AML-193 (cell line): ENCODE measurements around the gene LMNTD1.
A peak's percentile ranks its signal among the peaks of the same experiment; 100 is the strongest.
"Not testable (repeated sequence)": the region's sequence is repeated elsewhere in the genome, so short reads cannot be mapped to it uniquely, and the experiment has no call there.

Experiments used
- DNase-seq, 2 experiments: peaks; one replicate each; lab custom pipeline; 2025; lab: John Stamatoyannopoulos, UW

LMNTD1 gene

DNA sequence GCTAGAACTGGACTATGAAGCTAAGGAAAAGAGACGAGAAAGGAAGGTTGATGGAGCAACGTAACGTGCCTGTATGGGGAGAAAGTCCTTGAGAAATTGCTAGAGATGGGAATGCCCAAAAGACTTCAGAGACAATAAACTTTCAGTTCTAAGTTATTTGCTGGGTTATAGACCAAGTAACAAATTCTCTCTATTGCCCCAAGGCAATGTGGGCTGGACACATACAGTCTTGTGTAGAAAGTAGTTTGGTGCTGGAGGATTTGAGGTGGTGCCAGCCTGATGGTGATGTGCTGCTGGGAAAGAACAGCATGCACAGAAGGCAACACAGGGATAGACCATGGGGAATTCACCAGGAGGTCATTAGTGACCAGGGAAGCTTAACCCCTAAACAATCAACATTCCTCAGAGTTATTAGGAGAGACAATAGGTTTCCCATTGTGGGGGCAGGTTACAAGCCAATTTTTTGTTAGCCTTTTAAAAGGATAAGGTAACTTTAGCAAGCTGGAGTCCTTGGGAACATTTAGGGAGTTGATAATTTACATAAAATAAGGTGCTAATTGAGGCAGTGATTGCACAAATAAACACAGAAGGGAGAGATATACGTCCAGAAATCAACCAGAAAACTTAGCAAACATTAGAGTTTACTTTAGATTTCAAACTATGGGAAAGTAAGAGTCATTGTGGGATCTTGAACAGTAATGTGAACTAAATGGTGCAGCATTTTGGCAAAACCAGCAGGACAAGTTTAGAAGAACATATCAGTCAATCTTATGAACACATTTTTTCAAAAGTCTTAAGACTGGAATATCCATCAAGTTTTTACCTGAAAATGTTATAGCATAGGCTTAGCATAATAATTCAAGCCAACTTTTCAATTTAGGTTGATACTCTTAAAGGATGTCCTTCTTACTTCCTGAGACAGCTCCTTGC is 61.4 kb downstream of the LMNTD1 start:
- DNase-seq, result no peak

DNA sequence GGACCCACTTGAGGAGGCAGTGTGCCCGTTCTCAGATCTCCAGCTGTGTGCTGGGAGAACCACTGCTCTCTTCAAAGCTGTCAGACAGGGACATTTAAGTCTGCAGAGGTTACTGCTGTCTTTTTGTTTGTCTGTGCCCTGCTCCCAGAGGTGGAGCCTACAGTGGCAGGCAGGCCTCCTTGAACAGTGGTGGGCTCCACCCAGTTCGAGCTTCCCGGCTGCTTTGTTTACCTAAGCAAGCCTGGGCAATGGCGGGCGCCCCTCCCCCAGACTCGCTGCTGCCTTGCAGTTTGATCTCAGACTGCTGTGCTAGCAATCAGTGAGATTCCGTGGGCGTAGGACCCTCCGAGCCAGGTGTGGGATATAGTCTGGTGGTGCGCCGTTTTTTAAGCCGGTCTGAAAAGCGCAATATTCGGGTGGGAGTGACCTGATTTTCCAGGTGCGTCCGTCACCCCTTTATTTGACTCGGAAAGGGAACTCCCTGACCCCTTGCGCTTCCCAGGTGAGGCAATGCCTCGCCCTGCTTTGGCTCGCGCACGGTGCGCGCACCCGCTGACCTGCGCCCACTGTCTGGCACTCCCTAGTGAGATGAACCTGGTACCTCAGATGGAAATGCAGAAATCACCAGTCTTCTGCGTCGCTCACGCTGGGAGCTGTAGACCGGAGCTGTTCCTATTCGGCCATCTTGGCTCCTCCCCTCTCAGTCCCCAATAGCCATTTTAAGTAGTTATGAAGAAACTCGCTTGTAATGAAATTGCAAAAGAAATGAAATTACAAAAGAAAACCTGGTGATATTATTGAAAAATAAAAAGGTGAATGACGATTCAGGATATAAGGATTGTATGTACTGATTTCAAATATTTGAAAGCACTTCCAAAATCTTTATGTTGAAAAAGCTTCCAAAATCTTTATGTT is 63.9 kb downstream of the LMNTD1 start:
- not testable (repeated sequence) for DNase-seq

DNA sequence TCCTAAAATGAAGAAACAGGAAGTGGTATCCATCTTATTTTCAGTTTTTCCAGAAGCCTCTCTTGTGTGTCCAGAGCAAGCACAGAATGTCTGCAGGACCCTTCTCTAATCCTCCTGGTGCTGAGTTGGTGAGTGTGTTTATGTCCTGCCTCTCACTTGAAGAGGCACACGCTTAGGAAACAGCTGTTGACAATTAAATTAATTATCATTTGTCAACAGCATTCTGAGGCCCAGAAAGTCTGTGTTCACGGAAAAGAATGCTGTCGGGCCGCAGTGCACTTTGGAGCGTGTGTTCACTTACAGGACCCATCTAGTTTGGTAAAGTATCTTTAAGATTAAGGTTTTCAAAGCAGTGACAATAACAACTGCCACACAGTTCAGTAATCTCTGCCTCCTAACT is 70.5 kb downstream of the LMNTD1 start:
- DNase-seq, result no peak

DNA sequence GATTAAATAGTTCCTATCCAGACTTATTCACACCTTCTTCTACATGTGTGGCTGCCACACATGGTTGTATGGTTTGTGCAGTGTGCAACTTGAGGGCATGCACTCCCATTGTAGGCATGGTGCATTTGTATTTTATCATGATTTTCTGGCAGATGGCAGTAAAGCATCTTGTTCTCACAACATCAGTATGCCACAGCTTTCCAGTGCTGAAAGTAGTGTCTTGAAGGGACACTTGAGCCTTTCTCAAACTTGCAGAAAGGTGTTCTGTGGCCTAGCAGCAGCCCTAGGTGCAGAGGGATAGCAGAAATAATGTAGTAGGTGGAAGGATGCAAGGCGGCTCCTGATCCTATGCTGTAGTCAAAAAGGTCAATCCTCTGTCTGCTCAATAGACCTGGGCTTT is 72.9 kb downstream of the LMNTD1 start:
- DNase-seq, result no peak

DNA sequence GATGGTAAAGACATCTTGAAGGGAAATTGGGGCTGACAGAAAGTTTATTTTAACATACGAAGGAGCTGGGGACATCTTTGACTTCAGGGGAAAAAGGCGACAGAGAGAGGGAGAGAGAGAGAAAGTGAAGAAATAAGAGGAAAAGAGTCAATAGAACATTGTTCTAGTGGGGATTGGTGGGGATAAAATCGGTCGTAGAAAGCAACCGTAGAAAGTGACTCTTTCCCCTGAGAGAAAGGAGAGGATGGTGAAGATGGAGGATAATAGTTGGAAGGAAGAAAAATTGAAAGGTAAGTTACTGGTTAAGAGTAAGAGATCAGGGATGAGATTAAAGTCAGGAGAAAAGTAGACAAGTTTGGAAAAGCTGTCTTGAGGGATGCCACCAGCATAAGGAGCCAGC is 75.9 kb downstream of the LMNTD1 start:
- no peak for DNase-seq

DNA sequence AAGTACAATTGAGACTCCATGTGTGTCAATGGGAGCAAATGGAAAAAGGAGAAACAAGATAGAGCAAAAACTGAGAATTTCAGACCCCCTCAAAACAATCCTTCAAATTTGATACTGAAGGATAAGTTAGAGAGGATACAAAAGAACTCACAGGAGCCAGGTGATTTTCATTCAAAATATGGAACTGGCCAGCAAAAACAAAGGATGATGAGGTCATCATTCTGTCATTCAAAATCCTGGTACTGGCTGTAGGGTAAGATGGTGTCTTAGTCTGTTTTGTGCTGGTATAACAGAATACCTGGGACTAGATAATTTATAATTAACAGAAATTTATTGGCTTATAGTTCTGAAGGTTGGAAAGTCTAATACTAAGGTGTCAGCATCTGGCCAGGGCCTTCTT is 80.6 kb downstream of the LMNTD1 start:
- no peak for DNase-seq

DNA sequence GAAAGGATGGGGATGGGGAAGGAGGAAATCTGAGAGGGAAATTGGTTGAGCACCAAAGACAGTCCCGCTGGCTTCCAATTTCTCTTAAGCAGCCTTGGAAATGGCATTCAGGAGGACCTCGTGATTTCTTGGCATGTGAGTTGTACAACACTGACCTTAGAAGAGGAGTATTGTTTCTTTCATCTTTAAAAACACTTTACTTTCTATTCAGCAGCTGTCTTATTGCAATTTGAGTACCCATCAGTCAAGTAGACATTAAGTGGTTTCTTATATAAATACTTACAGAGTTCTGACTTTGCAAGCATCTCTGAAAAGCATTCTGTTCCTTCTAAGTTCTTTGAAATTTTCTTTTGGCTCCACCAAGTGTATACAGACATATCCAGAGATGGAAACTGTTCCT is 83.2 kb downstream of the LMNTD1 start:
- no peak for DNase-seq

DNA sequence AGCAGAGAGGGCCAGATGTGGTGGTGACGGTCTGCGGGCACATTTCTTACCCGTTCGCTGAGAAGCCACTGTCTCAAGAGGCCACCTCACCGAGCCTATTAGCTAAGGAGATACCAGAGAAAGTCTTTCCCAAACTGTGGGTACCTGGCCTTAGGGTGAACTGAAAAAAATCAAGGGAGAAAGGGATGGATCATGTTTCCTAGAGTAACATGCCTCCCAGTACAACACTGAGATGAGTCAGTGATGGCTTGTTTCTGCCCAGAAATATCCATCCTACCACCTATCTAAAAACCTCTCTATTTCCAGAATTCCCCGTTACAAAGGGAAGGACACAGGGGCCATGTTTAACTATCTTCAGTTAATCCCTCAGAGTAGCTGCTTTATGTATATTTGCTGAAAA is 83.7 kb downstream of the LMNTD1 start:
- no peak for DNase-seq

DNA sequence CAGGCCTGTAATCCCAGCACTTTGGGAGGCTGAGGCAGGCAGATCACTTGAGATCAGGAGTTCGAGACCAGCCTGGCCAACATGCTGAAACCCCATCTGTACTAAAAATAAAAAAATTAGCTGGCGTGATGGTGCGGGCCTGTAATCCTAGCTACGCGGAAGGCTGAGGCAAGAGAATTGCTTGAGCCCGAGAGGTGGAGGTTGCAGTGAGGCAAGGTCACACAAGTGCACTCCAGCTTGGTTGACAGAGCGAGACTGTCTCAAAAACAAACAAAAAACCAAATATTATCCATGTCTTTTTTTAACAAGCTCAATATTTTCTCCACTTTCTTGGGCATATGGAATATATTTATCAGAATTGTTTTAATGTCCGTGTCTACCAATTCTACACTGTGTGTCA is 89.6 kb downstream of the LMNTD1 start:
- no peak for DNase-seq

DNA sequence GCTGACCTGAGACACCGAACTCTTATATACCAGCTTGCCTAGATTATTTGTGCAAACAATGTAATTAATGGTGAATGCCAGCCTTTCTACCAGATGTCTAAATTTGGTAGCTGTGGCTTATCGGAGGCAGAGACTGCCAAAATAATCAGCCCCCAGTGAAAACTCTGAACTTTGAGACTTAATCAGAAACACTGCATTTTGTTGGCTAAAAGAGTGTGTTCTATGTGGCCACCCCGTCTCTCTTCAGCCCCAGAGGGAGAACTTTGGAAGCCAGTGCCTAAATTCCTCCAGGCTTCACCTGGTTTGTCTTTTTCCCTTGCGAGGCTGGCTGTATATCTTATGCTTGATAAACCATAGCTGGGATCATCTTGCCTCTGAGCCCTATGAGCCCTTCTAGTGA is 90.1 kb downstream of the LMNTD1 start:
- DNase-seq, result no peak

DNA sequence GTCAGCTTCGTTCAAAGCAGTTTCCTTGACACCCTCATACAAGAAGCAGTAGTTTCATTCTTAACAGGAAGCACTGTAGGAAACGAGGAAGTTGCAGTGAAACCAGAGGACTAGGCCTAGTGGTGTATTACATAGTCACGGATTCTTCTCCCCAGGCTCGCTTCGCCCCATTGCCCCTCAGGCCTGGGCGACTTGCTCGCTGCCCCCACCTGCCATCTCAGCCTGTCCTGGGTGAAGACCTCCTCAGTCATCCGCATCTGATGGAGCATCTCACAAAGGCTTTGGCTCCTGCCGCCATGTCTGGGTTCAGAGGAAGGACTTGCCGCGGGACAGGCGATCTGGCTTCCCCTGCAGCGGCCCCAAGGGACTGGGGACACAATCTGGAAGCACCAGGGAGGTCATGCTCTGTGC is 93.5 kb downstream of the LMNTD1 start:
- peak; percentile 3 to 10 for DNase-seq

DNA sequence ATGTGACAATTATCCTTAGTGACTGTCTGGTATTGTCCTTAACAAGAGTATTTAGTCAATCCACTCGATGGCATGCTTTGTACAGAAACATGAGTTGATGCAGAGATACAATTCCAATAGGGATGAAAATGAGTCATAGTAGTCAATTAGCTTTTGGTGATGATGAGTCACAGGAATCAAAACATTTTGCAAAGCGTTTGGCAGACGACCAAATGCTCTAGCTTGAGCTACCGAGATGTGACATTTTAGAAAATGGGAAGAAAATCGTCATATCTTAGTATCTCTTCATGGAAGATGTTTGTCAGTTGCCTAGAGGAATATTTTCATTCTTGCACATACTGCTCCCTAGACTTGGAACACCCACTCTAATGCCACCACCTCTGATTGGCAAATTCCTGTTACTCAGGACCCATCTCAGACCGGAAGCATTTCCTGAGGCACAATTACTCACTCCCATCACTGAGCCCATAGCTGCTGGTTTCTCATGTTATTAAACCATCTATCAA is 95.0 kb downstream of the LMNTD1 start:
- no peak for DNase-seq

DNA sequence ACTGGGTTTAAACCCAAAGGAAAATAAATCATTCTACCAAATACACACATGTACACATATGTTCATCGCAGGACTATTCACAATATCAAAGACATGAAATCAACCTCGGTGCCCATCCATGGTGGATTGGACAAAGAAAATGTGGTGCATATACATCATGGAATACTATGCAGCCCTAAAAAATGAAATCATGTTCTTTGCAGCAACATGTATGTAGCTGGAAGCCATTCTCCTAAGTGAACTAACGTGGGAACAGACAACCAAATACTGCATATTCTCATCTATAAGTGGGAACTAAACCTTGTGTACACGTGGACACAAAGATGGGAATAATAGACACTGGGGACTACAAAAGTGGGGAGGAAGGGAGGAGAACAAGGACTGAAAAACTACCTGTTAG is 96.6 kb downstream of the LMNTD1 start:
- DNase-seq, result no peak

DNA sequence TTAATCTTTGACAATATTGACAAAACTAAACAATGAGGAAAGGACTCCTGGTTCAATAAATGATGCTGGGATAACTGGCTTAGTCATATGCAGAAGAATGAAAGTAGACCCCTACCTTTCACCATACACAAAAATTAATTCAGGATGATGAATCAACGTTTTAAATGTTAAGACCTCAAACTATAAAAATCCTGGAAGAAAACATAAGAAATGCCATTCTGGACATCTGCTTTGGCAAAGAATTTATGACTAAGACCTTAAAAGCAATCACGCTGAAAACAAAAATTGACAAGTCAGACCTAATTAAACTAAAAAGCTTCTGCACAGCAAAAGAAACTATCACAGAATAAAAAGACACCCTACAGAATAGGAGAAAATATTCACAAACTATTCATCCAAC is 97.4 kb downstream of the LMNTD1 start:
- DNase-seq, result no peak

DNA sequence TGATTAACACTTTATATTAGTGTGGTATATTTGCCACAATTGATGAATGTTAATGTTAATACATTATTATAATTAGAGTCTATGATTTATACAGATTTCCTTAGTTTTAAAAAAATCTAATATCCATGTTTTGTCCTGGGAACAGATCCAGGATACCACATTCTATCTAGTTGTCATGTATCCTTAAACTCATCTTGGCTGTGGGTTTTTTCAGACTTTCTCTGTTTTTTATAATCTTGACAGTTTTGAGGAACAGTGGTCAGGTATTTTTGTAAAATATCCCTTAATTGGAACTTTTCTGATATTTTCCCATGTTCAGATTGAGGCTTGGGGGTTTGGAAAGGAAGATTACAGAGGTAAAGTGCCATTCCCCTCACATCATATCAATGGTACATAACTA is 104.1 kb downstream of the LMNTD1 start:
- no peak for DNase-seq

DNA sequence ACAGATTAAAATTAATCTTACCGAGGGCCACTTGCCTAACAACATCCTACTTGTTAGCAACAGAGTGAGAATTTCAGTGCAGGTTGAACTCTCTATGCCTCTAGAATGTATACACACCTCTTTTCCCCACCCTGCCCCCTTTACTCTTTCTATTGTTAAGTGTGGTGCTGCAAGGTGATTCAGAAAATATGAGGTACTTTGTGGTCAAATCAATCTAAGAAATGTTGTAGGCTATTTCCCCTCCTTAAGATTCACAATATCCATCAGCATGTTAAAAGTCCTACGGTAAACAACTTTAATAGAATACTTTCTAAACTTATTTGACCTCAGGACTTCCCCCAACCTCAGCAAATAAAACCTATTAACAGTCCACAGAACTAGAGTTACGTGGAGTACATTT is 106.0 kb downstream of the LMNTD1 start:
- no peak for DNase-seq

DNA sequence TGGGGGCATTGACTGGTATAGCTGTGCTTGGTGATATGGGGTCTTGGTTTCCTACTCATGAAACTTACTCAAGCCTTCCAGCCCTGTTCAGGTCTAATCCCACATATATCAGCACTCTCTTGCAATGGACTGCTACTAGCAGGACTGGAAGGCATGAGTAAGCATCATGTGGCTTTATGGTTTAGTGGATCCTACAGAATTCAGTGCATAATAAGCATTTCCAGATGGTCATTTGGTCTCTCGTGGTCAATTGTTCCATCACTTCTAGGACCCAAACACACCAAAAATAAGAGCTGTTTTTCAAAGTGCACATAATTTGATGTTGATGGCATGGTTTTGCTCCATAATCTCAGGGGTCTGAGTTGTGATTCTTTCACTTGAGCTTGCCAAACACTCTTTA is 114.4 kb downstream of the LMNTD1 start:
- no peak for DNase-seq

DNA sequence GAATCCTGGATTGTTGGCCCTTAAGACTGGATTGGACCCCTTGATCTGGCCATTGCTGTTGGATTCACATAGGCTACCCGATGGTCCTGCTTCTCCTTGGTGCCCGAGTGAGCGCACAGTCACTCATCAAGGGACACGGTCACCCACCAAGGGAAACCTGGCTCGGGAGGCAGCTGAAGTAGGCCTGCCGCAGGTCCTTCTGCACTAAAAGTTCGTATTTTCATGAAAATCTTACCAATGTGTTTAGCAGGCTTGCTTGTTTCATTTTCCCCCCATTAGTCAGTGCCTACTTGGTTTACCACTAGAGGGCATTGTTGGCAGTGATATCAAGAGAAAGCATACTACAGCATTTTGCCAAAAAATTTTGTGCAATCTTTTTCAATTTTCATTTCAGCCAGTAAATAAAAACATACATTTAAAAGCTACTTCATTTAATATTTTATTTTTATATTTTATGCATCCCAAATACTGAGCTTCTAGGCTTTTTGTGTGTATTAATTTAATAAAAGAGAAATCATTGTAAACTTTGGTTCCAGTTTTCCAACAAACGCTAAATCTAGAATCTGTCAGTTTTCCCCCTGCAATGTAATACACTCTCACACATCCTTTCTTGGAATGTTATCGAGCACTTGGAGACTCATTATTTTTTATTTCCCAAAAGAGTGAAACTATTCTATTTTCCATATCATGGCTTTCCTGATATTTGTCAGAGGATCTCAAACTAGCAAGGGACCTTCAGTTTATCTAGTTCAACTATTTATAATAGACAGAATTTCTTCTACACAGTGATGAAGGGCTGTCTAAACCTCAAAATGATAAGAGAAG is 116.7 kb downstream of the LMNTD1 start:
- peak; percentile 50 to 51 for DNase-seq

DNA sequence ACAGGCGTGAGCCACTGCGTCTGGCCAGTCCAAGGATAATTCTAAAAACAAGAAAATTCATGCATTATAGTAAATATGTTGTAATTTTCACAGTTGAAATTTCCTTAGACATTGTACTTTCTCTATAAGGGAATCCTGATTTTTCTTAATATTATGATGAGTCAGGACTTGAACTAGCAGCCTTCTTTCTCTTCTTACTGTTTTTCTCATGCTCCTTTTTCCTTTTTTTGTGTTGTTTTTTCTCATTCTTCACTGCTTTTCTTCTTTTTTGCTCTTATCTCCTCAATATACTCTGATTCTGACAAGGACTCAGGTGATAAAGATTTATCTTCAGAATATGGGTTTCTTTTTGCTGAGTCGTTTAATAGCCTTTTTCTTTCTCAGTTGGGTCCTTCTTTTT is 117.7 kb downstream of the LMNTD1 start:
- no peak for DNase-seq

DNA sequence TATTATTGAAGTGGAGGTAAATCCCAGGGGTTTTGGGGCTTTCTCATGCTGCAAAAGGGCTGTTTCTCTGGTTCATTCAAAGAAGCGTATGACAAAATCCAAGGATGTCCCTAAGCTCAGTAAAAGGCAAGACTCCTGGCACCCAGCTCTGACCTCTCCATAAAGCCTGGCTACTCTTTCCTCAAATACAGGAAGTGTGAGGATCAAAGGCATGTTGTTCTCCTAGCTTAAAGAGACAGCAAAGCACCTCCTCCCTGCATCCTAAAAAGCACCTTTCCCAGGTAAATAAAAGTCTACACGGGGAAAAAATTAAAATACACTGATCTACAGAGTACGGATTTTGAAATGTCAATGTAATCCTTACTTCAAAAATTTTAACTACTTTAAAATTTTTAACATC is 118.6 kb downstream of the LMNTD1 start:
- DNase-seq, result no peak

DNA sequence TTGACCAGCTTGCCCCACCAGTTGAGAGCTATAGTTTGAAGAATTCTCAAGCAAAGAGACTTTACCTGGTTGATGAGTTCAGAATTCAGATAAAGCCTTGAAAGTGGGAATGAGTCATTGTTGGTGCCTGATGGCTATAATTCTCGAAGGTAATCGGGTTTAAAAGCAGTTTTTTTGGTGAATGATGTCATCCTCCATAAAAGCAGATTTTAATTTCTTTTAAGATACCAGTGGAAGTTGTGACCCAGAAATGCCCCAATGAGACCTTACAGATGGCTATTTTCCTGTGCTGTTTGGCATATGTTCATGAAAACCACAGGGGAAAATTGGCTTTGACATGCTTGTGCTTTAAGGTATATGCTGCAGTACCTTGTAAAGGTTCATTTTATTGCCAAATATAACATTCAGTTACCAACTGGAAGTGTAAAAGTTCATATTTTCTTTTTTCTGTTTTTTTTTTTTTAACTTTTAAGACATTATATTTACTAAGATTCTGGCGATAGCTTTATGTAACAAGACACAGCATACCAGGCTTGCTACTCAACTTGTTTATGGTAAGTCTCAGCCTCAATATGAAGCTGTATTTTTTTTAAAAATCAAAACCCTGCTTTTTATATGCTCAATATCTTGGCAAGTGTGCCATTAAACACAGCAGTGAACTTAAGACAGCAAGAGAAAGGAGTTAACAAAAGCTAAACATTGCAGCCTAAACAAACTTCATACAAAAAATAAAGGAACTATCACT is 119.3 kb downstream of the LMNTD1 start:
- DNase-seq, result no peak
